ENCODE data around the gene PRSS33. TPM values are rescaled to one million over a fixed set of nuclear protein-coding genes. Genes with fewer than 3 reads are reported as not detected.

Gene PRSS33
- polyA plus RNA-seq, 1 experiment: not detected

DNA sequence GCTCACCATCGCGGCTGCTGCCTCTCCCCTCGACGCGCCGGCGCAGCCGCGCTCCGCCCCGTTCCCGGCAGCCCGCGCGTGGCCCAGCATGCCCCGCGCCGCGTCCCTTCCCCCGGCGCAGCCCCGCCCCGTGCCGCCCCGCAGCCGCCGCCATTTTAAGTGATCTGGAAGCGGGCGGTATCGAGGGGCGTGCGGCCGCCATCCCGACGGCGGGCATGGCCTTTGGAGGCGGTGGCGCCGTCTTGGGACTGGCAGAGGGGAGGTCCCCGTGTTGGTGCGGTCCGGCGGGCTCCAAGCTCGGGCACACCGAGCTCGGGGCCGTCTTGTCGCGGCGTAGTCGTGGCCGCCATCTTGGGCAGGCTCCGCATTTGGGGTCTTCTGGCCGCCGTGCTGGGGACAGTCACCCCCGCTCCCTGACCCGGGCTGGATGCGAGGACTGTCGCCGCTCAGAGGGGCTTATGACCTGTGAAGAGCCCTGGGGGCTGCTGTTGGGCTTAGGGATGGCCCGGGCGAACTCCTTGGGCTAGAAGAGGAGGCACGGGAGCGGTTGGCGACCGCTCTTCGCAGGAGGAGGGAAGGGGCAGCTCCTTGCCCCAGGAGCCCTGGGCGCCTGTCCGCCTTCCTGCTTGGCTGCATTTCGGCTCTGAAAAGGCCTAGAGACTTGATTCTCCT lies 10.0 kb downstream of the PRSS33 start, which contains the start of gene ELOB:
Gene ELOB, minus strand, starts transcription at position 50 of the 672 bp plus-strand sequence. Its CDS starts 41 bp downstream, at position 9.
- ChIA-PET CTCF (interaction anchor here (1.7 kb wide), 1 partner anchor 90 kb away, joined by 9 read pairs; no protein-coding TSS in a partner anchor), POLR2A (interaction anchor here (1.0 to 3.7 kb wide), 3 partner anchors 14 to 95 kb away, joined by 3 to 17 read pairs (median 3); partner anchors contain the start of genes KCTD5 and SRRM2)
- peak within 1 kb of the TSS; percentile 96 for H3K4me3 ChIP-seq (ENCODE audit: low read depth, low read length)
- TF ChIP-seq, protein P1, sequence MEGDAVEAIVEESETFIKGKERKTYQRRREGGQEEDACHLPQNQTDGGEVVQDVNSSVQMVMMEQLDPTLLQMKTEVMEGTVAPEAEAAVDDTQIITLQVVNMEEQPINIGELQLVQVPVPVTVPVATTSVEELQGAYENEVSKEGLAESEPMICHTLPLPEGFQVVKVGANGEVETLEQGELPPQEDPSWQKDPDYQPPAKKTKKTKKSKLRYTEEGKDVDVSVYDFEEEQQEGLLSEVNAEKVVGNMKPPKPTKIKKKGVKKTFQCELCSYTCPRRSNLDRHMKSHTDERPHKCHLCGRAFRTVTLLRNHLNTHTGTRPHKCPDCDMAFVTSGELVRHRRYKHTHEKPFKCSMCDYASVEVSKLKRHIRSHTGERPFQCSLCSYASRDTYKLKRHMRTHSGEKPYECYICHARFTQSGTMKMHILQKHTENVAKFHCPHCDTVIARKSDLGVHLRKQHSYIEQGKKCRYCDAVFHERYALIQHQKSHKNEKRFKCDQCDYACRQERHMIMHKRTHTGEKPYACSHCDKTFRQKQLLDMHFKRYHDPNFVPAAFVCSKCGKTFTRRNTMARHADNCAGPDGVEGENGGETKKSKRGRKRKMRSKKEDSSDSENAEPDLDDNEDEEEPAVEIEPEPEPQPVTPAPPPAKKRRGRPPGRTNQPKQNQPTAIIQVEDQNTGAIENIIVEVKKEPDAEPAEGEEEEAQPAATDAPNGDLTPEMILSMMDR (IDR thresholded peaks at IDR 0.05; ENCODE audit: low read depth, low read length): no peak
- H3K27ac ChIP-seq (ENCODE audit: low read depth, low read length): peak within 1 kb of the TSS; percentile 92
- H3K27me3 ChIP-seq (ENCODE audit: control insufficient read depth, insufficient read depth, low read length): no peaks in the 10 kb centered on the region
- no peaks in the 10 kb centered on the region; the same call in 1 of the 2 replicates for H3K9me3 ChIP-seq (ENCODE audit: control insufficient read depth, insufficient read depth, low read length)
- DNase-seq (ENCODE audit: low read depth, low spot score): peak; percentile 18

DNA sequence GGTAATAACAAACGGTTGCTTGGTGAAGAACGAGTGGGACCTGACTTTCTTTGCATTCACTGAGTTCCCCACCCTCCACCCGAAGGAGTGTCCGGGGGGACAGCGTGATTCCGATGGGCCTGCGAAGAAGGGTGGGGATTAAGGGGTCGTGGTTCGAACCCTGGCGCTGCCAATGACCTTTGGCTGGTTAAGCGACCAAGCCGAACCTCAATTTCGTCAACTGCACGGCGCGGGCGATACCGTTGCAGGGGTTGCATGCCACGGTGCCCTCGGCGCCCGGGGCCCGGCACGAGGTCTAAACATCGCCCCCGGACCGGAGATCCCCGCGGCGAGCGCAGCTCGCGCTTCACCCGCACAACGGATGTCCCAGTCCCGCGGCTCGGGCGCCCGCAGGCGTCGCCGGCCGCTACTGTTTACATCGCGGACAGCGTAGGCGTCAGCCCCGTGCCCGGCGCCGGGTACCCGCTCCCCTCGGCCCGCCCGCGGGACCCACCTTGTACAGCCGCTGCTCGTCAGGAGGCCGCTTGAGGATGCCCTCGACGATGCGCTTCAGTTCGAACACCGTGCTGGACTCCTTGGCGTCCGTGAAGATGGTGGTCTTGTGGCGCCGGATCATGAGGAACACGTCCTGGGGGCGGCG lies 10.7 kb downstream of the PRSS33 start:
- Histone ChIP-seq H3K27ac (ENCODE audit: low read depth, low read length) (no peak overlapping the region), H3K4me3 (ENCODE audit: low read depth, low read length) (peak overlapping the region; percentile 91), H3K9me3 (ENCODE audit: control insufficient read depth, insufficient read depth, low read length) (no peaks in the 10 kb centered on the region; the same call in 1 of the 2 replicates), H3K27me3 (ENCODE audit: control insufficient read depth, insufficient read depth, low read length) (no peaks in the 10 kb centered on the region)
- TF ChIP-seq, protein P1 (IDR thresholded peaks at IDR 0.05; ENCODE audit: low read depth, low read length): no peak
- ChIA-PET CTCF (interaction anchor here (0.7 to 1.1 kb wide), 3 partner anchors 18 to 92 kb away, joined by 3 read pairs; no protein-coding TSS in a partner anchor), POLR2A (interaction anchor here (0.6 to 3.7 kb wide), 3 partner anchors 23 to 94 kb away, joined by 3 to 17 read pairs (median 3); partner anchors contain the start of genes KCTD5 and SRRM2)
- no peak for DNase-seq (ENCODE audit: low read depth, low spot score)

DNA sequence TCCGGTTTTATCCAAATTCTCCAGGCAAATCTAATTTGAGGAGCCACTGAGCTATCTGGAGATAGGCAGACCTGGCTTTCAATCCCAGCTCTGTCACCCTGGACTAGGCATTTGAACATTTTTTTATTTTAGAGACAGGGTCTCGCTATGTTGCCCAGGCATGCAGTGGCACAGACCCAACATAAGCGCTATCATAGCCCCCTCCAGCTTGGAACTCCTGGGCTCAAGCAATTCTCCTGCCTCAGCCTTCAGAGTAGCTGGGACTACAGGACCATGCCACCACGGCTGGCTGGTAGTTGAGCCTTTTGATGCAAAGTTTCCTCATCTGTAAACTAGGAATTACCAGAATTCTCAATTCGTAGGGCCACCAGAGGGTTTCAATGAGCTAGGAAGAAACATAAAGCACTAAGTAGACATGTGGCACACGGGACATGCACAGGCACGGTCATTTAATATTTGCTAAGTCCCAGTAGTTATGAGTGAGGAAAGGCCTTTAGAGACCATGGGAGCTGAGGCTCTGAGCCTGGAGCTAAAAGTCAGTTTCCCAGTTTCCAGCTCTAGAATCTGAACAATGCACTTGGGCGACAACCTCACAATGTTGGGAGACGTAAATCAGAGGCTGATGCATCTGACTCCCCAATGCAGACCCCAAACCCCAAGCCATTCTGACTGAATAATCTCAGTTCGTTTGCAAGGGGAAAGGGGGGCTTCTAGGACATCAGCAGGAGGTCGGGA lies 11.4 kb downstream of the PRSS33 start:
- CTCF ChIA-PET: interaction anchor here (0.7 to 1.1 kb wide), 3 partner anchors 17 to 93 kb away, joined by 3 read pairs; no protein-coding TSS in a partner anchor

DNA sequence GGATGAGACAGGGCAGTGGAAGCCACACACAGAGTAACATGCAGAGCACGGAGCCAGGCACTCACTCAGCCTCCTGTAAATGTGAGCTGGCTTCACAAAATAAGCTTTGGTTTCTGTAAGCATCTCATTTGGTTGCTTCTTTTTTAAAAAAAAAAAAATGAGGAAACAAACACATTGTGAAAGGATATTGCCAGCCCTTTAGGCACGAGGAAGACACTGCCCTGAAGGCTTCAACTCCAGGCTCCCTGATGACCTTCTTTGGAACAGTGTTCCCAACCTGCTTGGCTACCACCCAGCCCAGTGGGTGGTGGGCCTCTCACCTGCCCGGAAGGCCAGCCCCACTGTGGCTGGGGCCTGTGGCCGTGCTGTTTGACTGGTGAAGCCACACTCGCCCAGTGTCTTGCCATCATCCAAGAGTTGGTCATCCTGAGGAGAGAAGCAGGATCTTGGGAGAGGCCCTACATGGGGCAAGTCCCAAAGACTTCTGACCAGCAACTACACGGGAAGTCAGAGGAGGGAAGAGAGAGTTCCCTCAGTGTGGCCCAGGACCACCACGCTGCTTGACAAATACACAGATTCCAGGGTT lies 12.1 kb downstream of the PRSS33 start:
- no peaks in the 10 kb centered on the region; the same call in 1 of the 2 replicates for H3K9me3 ChIP-seq (ENCODE audit: control insufficient read depth, insufficient read depth, low read length)
- H3K4me3 ChIP-seq (ENCODE audit: low read depth, low read length): no peak overlapping the region
- TF ChIP-seq, protein P1 (IDR thresholded peaks at IDR 0.05; ENCODE audit: low read depth, low read length): no peak
- POLR2A ChIA-PET: interaction anchor here (3.7 kb wide), 1 partner anchor 22 kb away, joined by 17 read pairs; the partner anchor contains the start of gene SRRM2
- CTCF ChIA-PET: interaction anchor here (1.0 to 1.3 kb wide), 3 partner anchors 93 to 94 kb away, joined by 3 read pairs; no protein-coding TSS in a partner anchor
- DNase-seq (ENCODE audit: low read depth, low spot score): no peak
- H3K27me3 ChIP-seq (ENCODE audit: control insufficient read depth, insufficient read depth, low read length): no peaks in the 10 kb centered on the region
- H3K27ac ChIP-seq (ENCODE audit: low read depth, low read length): no peak overlapping the region

More for the DNA sequence above, 11.4 kb downstream of the PRSS33 start:
- Histone ChIP-seq H3K27me3 (ENCODE audit: control insufficient read depth, insufficient read depth, low read length) (no peaks in the 10 kb centered on the region), H3K27ac (ENCODE audit: low read depth, low read length) (no peak overlapping the region), H3K4me3 (ENCODE audit: low read depth, low read length) (peak overlapping the region; percentile 91), H3K9me3 (ENCODE audit: control insufficient read depth, insufficient read depth, low read length) (no peaks in the 10 kb centered on the region; the same call in 1 of the 2 replicates)
- POLR2A ChIA-PET: interaction anchor here (0.6 to 3.7 kb wide), 2 partner anchors 23 to 48 kb away, joined by 3 to 17 read pairs; partner anchors contain the start of gene SRRM2
- DNase-seq (ENCODE audit: low read depth, low spot score): no peak
- TF ChIP-seq, protein P1 (IDR thresholded peaks at IDR 0.05; ENCODE audit: low read depth, low read length): no peak
